Measurements from ENCODE around the gene PNMT.

PNMT gene

GRCh38 chr17:39653662-39654331 is 14.5 kb upstream of the PNMT start:
- peak; percentile 46 for DNase-seq

GRCh38 chr17:39655105-39655504 is 13.1 kb upstream of the PNMT start:
- DNase-seq, result no peak

- no peak for DNase-seq
These were observed 9.9 kb upstream of the PNMT start for GRCh38 chr17:39658346-39658745.

- DNase-seq, result no peak
These were observed 9.5 kb upstream of the PNMT start for GRCh38 chr17:39658760-39659159.

- no peak for DNase-seq
These were observed 8.8 kb upstream of the PNMT start for GRCh38 chr17:39659279-39660010.

- no peak for DNase-seq
These were observed 8.3 kb upstream of the PNMT start for GRCh38 chr17:39660011-39660360.

- no peak for DNase-seq
These were observed 7.6 kb upstream of the PNMT start for GRCh38 chr17:39660397-39661385.

- DNase-seq, result no peak
These were observed 6.3 kb upstream of the PNMT start for GRCh38 chr17:39661744-39662541.

GRCh38 chr17:39662551-39663339 is 5.5 kb upstream of the PNMT start:
- no peak for DNase-seq

GRCh38 chr17:39663340-39663687 is 4.9 kb upstream of the PNMT start:
- DNase-seq, result no peak

GRCh38 chr17:39663688-39664580 is 4.3 kb upstream of the PNMT start:
- peak; percentile 47 for DNase-seq

GRCh38 chr17:39664581-39665561 is 3.4 kb upstream of the PNMT start, which contains the start of gene TCAP:
TSS of gene TCAP (plus strand) at chr17:39665349. CDS start at chr17:39665360, 11 bp downstream.
- DNase-seq, result no peak

- peak; percentile 62 for DNase-seq
These were observed 2.5 kb upstream of the PNMT start for GRCh38 chr17:39665642-39666224.

- DNase-seq, result no peak
These were observed 2.0 kb upstream of the PNMT start for GRCh38 chr17:39666231-39666600.

GRCh38 chr17:39666601-39667261 is 1.5 kb upstream of the PNMT start:
- DNase-seq, result no peak

GRCh38 chr17:39667262-39667944 is 850 bp upstream of the PNMT start:
- no peak for DNase-seq

GRCh38 chr17:39669897-39670735 is 1.9 kb downstream of the PNMT start:
- no peak for DNase-seq

Measured in NCI-H510A (cell line).